Measurements from ENCODE around the gene SLC43A1.

Gene SLC43A1

GRCh38 chr11:57468276-57468675 lies 47.2 kb downstream of the SLC43A1 start:
- no peaks in the 10 kb centered on the region for H3K36me3 ChIP-seq (replicated peaks)
- no peak for DNase-seq
- no peak overlapping the region for H3K4me3 ChIP-seq (ENCODE audit: low read depth, low read length)
- H3K27me3 ChIP-seq (replicated peaks) = no peaks in the 10 kb centered on the region
- in situ Hi-C loops (cut with HindIII; ENCODE audit: low pct_ligation_motif_present, low sequenced_read_pairs) = no loop called here
- no peak overlapping the region for H3K27ac ChIP-seq
- TF ChIP-seq CTCF (IDR thresholded peaks at IDR 0.05; ENCODE audit: low read depth, low read length, missing control alignments) = no peak

GRCh38 chr11:57467508-57468157 lies 47.9 kb downstream of the SLC43A1 start:
- in situ Hi-C loops (cut with HindIII; ENCODE audit: low pct_ligation_motif_present, low sequenced_read_pairs) = no loop called here

GRCh38 chr11:57466680-57467079 lies 48.8 kb downstream of the SLC43A1 start:
- in situ Hi-C loops (cut with HindIII; ENCODE audit: low pct_ligation_motif_present, low sequenced_read_pairs) = no loop called here
- Histone ChIP-seq H3K36me3 (replicated peaks) (no peaks in the 10 kb centered on the region), H3K27ac (no peak overlapping the region), H3K27me3 (replicated peaks) (peaks cover 15% of the 10 kb centered on the region), H3K4me3 (ENCODE audit: low read depth, low read length) (no peak overlapping the region)
- no peak for TF ChIP-seq CTCF (IDR thresholded peaks at IDR 0.05; ENCODE audit: low read depth, low read length, missing control alignments)
- no peak for DNase-seq

More at GRCh38 chr11:57467508-57468157, 47.9 kb downstream of the SLC43A1 start:
- Histone ChIP-seq H3K27ac (no peak overlapping the region), H3K36me3 (replicated peaks) (no peaks in the 10 kb centered on the region), H3K4me3 (ENCODE audit: low read depth, low read length) (no peak overlapping the region), H3K27me3 (replicated peaks) (peaks cover 6% of the 10 kb centered on the region)
- TF ChIP-seq CTCF (IDR thresholded peaks at IDR 0.05; ENCODE audit: low read depth, low read length, missing control alignments) = no peak
- no peak for DNase-seq

GRCh38 chr11:57464539-57465181 lies 50.8 kb downstream of the SLC43A1 start:
- in situ Hi-C loops (cut with HindIII; ENCODE audit: low pct_ligation_motif_present, low sequenced_read_pairs) = no loop called here
- H3K27me3 ChIP-seq (replicated peaks) = peaks cover 28% of the 10 kb centered on the region
- no peak for DNase-seq

GRCh38 chr11:57463671-57464538 lies 51.6 kb downstream of the SLC43A1 start:
- in situ Hi-C loops (cut with HindIII; ENCODE audit: low pct_ligation_motif_present, low sequenced_read_pairs) = no loop called here
- DNase-seq = no peak
- TF ChIP-seq CTCF (IDR thresholded peaks at IDR 0.05; ENCODE audit: low read depth, low read length, missing control alignments) = no peak
- Histone ChIP-seq H3K27ac (no peak overlapping the region), H3K27me3 (replicated peaks) (peaks cover 35% of the 10 kb centered on the region), H3K4me3 (ENCODE audit: low read depth, low read length) (no peak overlapping the region), H3K36me3 (replicated peaks) (no peaks in the 10 kb centered on the region)

More at GRCh38 chr11:57464539-57465181, 50.8 kb downstream of the SLC43A1 start:
- no peaks in the 10 kb centered on the region for H3K36me3 ChIP-seq (replicated peaks)
- TF ChIP-seq CTCF (IDR thresholded peaks at IDR 0.05; ENCODE audit: low read depth, low read length, missing control alignments) = no peak
- H3K4me3 ChIP-seq (ENCODE audit: low read depth, low read length) = no peak overlapping the region
- no peak overlapping the region for H3K27ac ChIP-seq
